Gastroesophageal sphincter (tissue), 4 donors: ENCODE results near the gene CLIP1. TPM values are rescaled to one million over a fixed set of nuclear protein-coding genes. Genes with fewer than 3 reads are reported as not detected.
A peak's percentile ranks its signal among the peaks of the same experiment; 100 is the strongest.
"Not testable (repeated sequence)": the region's sequence is repeated elsewhere in the genome, so short reads cannot be mapped to it uniquely, and the experiment has no call there.

ENCODE experiments used
- ATAC-seq: fragments of 150-250 bp; one replicate; pipeline ENCODE4 v1.9.1; 2016; ENCODE audit warnings: mild to moderate bottlenecking, moderate library complexity
- H3K27ac ChIP-seq, 4 donors: fragments of 200-600 bp; sonication (generic) in 3 of 4; 1 replicate in 3 of 4; 2 replicates in 1 of 4; pipeline ENCODE4 v1.5.1; 2016 to 2019
- H3K27me3 ChIP-seq: fragments of 200-600 bp; sonication (generic); one replicate; pipeline ENCODE4 v1.5.1; 2019
- H3K36me3 ChIP-seq, 2 donors: fragments of 200-600 bp; sonication (generic); one replicate each; pipeline ENCODE4 v1.5.1; 2019; ENCODE audit warnings: control low read depth in 1 of 2
- H3K4me1 ChIP-seq, 3 donors: fragments of 200-600 bp; sonication (generic); 1 replicate in 2 of 3; 2 replicates in 1 of 3; pipeline ENCODE4 v1.5.1; 2016 to 2019; ENCODE audit warnings: control low read depth in 2 of 3
- H3K4me3 ChIP-seq, 2 donors: fragments of 200-600 bp; sonication (generic); one replicate each; pipeline ENCODE4 v1.5.1; 2019; ENCODE audit warnings: mild to moderate bottlenecking in 1 of 2, moderate library complexity in 1 of 2
- H3K9me3 ChIP-seq, 3 donors: fragments of 200-600 bp; sonication (generic); one replicate each; pipeline ENCODE4 v1.5.1; 2017 to 2019; ENCODE audit warnings: control low read depth in 2 of 3
- CTCF ChIP-seq, 4 experiments: fragments of 200-600 bp in 2 of 4; fragments of 450-650 bp in 2 of 4; sonication (generic) in 1 of 4; IDR thresholded peaks; one replicate each; pipeline ENCODE4 v1.5.1; 2017 to 2019; ENCODE audit warnings: antibody characterized with exemption in 4 of 4, mild to moderate bottlenecking in 2 of 4, moderate library complexity in 2 of 4
- EP300 ChIP-seq: sonication (generic); formaldehyde crosslinking; IDR thresholded peaks from one replicate; pipeline ENCODE4 v1.6.1; 2017; ENCODE audit warnings: antibody characterized with exemption, mild to moderate bottlenecking
- POLR2A ChIP-seq, 2 donors: fragments of 450-650 bp; IDR thresholded peaks; one replicate each; pipeline ENCODE4 v1.6.1; 2017; ENCODE audit warnings: antibody characterized with exemption in 2 of 2, mild to moderate bottlenecking in 2 of 2, moderate library complexity in 1 of 2
- POLR2AphosphoS5 ChIP-seq: sonication (generic); formaldehyde crosslinking; IDR thresholded peaks from one replicate; pipeline ENCODE4 v1.6.1; 2017; ENCODE audit warnings: antibody characterized with exemption
- WGBS, 2 donors: methylation state at CpG; one replicate each; pipeline ENCODE4 v1.1.5; 2018; ENCODE audit warnings: low coverage in 1 of 2; 5-methylcytosine and 5-hydroxymethylcytosine counted together
- total RNA-seq, 4 donors: library from RNA; depleted of rRNA; stranded (reverse); fragments of >200 nt; gene quantifications; one replicate each; pipeline ENCODE4 v1.1.0, GENCODE V29; 2016

The CLIP1 gene
- total RNA-seq, 4 donors from 2014 or later, result 186 to 272 (median 208) TPM

DNA sequence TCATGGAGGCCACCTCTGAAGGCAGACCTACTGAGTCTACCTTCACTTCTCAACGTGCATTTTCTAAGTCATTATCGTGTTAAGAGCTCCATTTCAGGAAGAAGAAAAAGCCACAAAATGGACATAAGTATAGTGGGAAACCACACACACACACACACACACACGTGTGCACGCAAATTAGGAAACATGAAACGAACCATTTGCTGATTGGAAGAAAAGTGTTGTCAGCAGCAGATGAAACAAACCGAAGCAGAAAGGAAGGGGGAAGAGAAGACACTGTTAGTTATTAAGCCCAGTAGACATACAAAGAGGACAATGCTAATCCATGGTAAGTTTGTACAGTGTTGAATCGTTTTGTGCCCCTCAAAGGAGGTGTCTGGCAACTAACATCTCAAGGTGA is 146.2 kb downstream of the CLIP1 start:
- no peak for TF ChIP-seq POLR2A (IDR thresholded peaks at IDR 0.05)
- TF ChIP-seq EP300, result no peak
- no peak for TF ChIP-seq CTCF (IDR thresholded peaks at IDR 0.05)
- no peak for TF ChIP-seq POLR2AphosphoS5
- Histone ChIP-seq H3K36me3 (peaks cover 0 to 95% of the 10 kb centered on the region in 2 donors), H3K4me1 (no peaks in the 10 kb centered on the region), H3K27ac (no peak overlapping the region), H3K9me3 (no peaks in the 10 kb centered on the region), H3K4me3 (no peak overlapping the region), H3K27me3 (no peaks in the 10 kb centered on the region)
- ATAC-seq, result no peak
- WGBS, 2 donors, result 70 to 75% methylated on average over 4 to 7 of the region's 7 CpGs

DNA sequence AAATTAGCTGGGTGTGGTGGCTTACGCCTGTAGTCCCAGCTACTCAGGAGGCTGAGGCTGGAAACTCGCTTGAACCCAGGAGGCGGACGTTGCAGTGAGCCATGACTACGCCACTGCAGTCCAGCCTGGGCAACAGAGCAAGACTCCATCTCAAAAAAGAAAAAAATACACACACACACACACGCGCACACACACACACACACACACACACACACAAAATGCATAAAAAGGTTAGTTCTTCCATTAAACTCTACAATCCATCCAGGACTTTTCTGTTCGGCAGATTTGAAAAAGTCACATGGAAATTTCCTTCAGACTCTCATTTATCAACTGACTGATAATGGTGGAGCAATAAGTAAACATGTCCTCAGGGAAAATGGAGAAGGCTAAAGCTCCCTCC is 147.0 kb downstream of the CLIP1 start:
- Histone ChIP-seq H3K4me1 (no peaks in the 10 kb centered on the region), H3K27me3 (no peaks in the 10 kb centered on the region), H3K27ac (no peak overlapping the region), H3K4me3 (no peak overlapping the region), H3K9me3 (no peaks in the 10 kb centered on the region), H3K36me3 (peaks cover 0 to 95% of the 10 kb centered on the region in 2 donors)
- WGBS, 2 donors, result 81 to 100% methylated on average over 1 to 4 of the region's 8 CpGs
- no peak for ATAC-seq
- TF ChIP-seq POLR2AphosphoS5 (no peak), CTCF (IDR thresholded peaks at IDR 0.05) (no peak)

- Histone ChIP-seq H3K36me3 (peaks cover 0 to 50% of the 10 kb centered on the region in 2 donors), H3K27ac (peak within 1 kb of the TSS; percentile 72 to 92 (median 87)), H3K4me1 (peaks cover 0 to 29% (median 6%) of the 10 kb centered on the region in 3 donors), H3K27me3 (no peaks in the 10 kb centered on the region), H3K4me3 (peak within 1 kb of the TSS; percentile 80 to 91), H3K9me3 (no peaks in the 10 kb centered on the region)
- 2 to 3% methylated on average over 8 to 19 of the region's 56 CpGs for WGBS, 2 donors
- peak; percentile 96 for ATAC-seq
- TF ChIP-seq POLR2A (IDR thresholded peaks at IDR 0.05), result peak; percentile 64 to 67
- TF ChIP-seq CTCF (IDR thresholded peaks at IDR 0.05), result peak in 1 of 4 experiments; percentile 12
- TF ChIP-seq POLR2AphosphoS5, result peak; percentile 97
- no peak for TF ChIP-seq EP300
These were observed 156.1 kb downstream of the CLIP1 start, which contains the start of gene VPS33A for GRCh38 chr12:122266230-122266901. VPS33A (minus strand) TSS chr12:122266494; CDS start chr12:122266408, 86 bp downstream.

- H3K27me3 ChIP-seq, result no peaks in the 10 kb centered on the region
- TF ChIP-seq CTCF (IDR thresholded peaks at IDR 0.05) (no peak), EP300 (no peak), POLR2AphosphoS5 (no peak), POLR2A (IDR thresholded peaks at IDR 0.05) (no peak)
- H3K9me3 ChIP-seq, result no peaks in the 10 kb centered on the region
- WGBS, 2 donors, result 0 to 1% methylated on average over 2 to 9 of the region's 17 CpGs
- peaks cover 0 to 50% of the 10 kb centered on the region in 2 donors for H3K36me3 ChIP-seq
- ATAC-seq, result peak; percentile 42
- H3K4me3 ChIP-seq, result peak overlapping the region; percentile 80 to 91
- H3K4me1 ChIP-seq, result peaks cover 0 to 29% (median 6%) of the 10 kb centered on the region in 3 donors
- peak overlapping the region; percentile 72 to 92 (median 87) for H3K27ac ChIP-seq
These were observed 156.6 kb downstream of the CLIP1 start for GRCh38 chr12:122265886-122266229.

DNA sequence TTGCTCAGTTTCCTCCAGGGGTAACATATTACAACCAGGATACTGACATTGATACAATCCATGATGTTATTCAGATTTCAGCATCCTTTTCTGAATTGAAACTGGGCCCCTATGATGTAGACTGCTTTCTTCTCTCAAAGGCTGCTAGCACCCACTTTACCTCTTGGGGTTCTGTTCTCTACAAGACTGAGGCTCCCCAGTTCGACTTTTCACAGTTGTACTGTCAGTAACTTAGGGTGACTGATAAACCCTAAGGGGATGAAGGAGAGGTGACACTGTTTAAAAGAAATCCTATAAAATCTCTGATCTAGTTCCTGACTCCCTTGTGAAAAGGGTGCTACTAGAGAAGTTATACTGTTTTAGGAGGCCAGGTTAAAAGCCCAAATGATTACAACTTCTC is 157.0 kb downstream of the CLIP1 start:
- no peaks in the 10 kb centered on the region for H3K9me3 ChIP-seq
- ATAC-seq, result no peak
- H3K27ac ChIP-seq, result peak overlapping the region; percentile 72 to 92 (median 87)
- no peaks in the 10 kb centered on the region for H3K27me3 ChIP-seq
- H3K4me1 ChIP-seq, result peaks cover 0 to 29% (median 6%) of the 10 kb centered on the region in 3 donors
- TF ChIP-seq CTCF (IDR thresholded peaks at IDR 0.05) (no peak), POLR2A (IDR thresholded peaks at IDR 0.05) (no peak), EP300 (no peak), POLR2AphosphoS5 (no peak)
- peak overlapping the region; percentile 80 to 91 for H3K4me3 ChIP-seq
- WGBS, 2 donors, result 18% methylated on average over 1 of the region's 1 CpG; no CpG with 5 or more reads in 1 of the 2 donors
- peaks cover 0 to 50% of the 10 kb centered on the region in 2 donors for H3K36me3 ChIP-seq

- H3K4me3 ChIP-seq, H3K27ac ChIP-seq, H3K9me3 ChIP-seq, H3K27me3 ChIP-seq, ATAC-seq: not testable (repeated sequence)
- 50 to 89% methylated on average over 2 to 14 of the region's 14 CpGs for WGBS, 2 donors
- Histone ChIP-seq H3K36me3 (peaks cover 0 to 86% of the 10 kb centered on the region in 2 donors), H3K4me1 (peaks cover 0 to 18% (median 6%) of the 10 kb centered on the region in 3 donors)
These were observed 161.7 kb downstream of the CLIP1 start for GRCh38 chr12:122260735-122261134.

GRCh38 chr12:122258939-122259338 is 163.5 kb downstream of the CLIP1 start:
- ATAC-seq, H3K4me3 ChIP-seq, H3K27me3 ChIP-seq, H3K9me3 ChIP-seq, H3K27ac ChIP-seq, H3K4me1 ChIP-seq: not testable (repeated sequence)
- 90 to 100% methylated on average over 3 to 4 of the region's 4 CpGs for WGBS, 2 donors
- H3K36me3 ChIP-seq, result peaks cover 0 to 97% of the 10 kb centered on the region in 2 donors
